HCT116 (cell line): ENCODE data around the gene ATP2B1. TPM values are rescaled to one million over a fixed set of nuclear protein-coding genes. Genes with fewer than 3 reads are reported as not detected.

ENCODE experiments used
- ATAC-seq: fragments of 200-7000 bp; cut with Tn5 transposase; 2 replicates; pipeline ENCODE4 v1.9.1; 2020; ENCODE audit warnings: mild to moderate bottlenecking, moderate library complexity
- BruUV-seq: library from RNA; stranded (reverse); fragments of 400-500 nt; replicated peaks from 2 replicates; lab custom pipeline; 2021; lab: Mats Ljungman, UMichigan
- CTCF ChIA-PET: fragments of 300-600 bp; sonication (Branson Sonifier 250); formaldehyde crosslinking; loops from one replicate; lab custom pipeline; 2021; ENCODE audit warnings: antibody characterized with exemption; lab: Charles Lee
- POLR2A ChIA-PET: fragments of 300-600, 350-600 bp; sonication (Branson Sonifier 250); formaldehyde crosslinking; loops from one replicate; lab custom pipeline; 2021; ENCODE audit warnings: antibody characterized with exemption; lab: Charles Lee
- RAD21 ChIA-PET, 2 experiments: fragments of 300-600 bp; sonication (Branson Sonifier 250); formaldehyde crosslinking; loops; one replicate each; lab custom pipeline; 2023; ENCODE audit warnings: low total read pairs in 2 of 2; ENCODE audit not compliant: uncharacterized antibody in 2 of 2, unreplicated experiment in 2 of 2, low non-redundant PET in 1 of 2; lab: Charles Lee
- DNase-seq: peaks from one replicate; pipeline ENCODE4 v3.0.0-alpha.2; 2010; ENCODE audit warnings: low read depth, low spot score
- H2AFZ ChIP-seq: fragments of 200-600 bp; shearing (Covaris generic), sonication (generic); 2 replicates; pipeline ENCODE4 v1.6.1; 2017; ENCODE audit warnings: low read depth, mixed run types, mixed read lengths, antibody characterized with exemption, low read length; ENCODE audit not compliant: poor library complexity, severe bottlenecking
- H3K27ac ChIP-seq: 2 replicates; pipeline ENCODE4 v1.5.1; 2012; ENCODE audit warnings: low read depth, low read length
- H3K27me3 ChIP-seq: fragments of 200-600 bp; sonication (generic); 2 replicates; pipeline ENCODE4 v1.6.1; 2016; ENCODE audit warnings: mixed run types, low read length, mixed read lengths; ENCODE audit not compliant: insufficient read depth
- H3K36me3 ChIP-seq, 2 experiments: fragments of 200-500 bp in 1 of 2; fragments of 200-600 bp in 1 of 2; sonication (Bioruptor generic) in 1 of 2; sonication (generic) in 1 of 2; 2 replicates each; pipeline versions ENCODE4 v1.5.1 to v1.6.1; 2014 to 2016; ENCODE audit warnings: low read length in 2 of 2, inconsistent platforms in 1 of 2, mixed read lengths in 1 of 2, mixed run types in 1 of 2; ENCODE audit not compliant: insufficient read depth in 2 of 2, control insufficient read depth in 1 of 2
- H3K4me1 ChIP-seq, 2 experiments: fragments of 200-600 bp in 1 of 2; sonication (generic) in 1 of 2; 2 replicates each; pipeline versions ENCODE4 v1.5.1 to v1.6.1; 2012 to 2017; ENCODE audit warnings: low read length in 2 of 2, inconsistent platforms in 1 of 2, mild to moderate bottlenecking in 1 of 2, mixed read lengths in 1 of 2, mixed run types in 1 of 2, moderate library complexity in 1 of 2; ENCODE audit not compliant: insufficient read depth in 2 of 2, control insufficient read depth in 1 of 2
- H3K4me2 ChIP-seq: fragments of 200-600 bp; sonication (generic); 2 replicates; pipeline ENCODE4 v1.6.1; 2017; ENCODE audit warnings: mixed run types, low read length, mixed read lengths
- H3K4me3 ChIP-seq, 2 experiments: fragments of 200-600 bp in 1 of 2; sonication (generic) in 1 of 2; replicated peaks in 1 of 2; 2 replicates each; pipeline ENCODE4 v1.5.1; 2011 to 2016; ENCODE audit warnings: low read length in 2 of 2, control low read depth in 1 of 2, low read depth in 1 of 2, mild to moderate bottlenecking in 1 of 2, mixed read lengths in 1 of 2, mixed run types in 1 of 2
- H3K79me2 ChIP-seq: fragments of 200-600 bp; sonication (generic); 2 replicates; pipeline ENCODE4 v1.6.1; 2017; ENCODE audit warnings: mild to moderate bottlenecking, mixed run types, low read length, moderate library complexity, mixed read lengths; ENCODE audit not compliant: insufficient read depth
- H3K9ac ChIP-seq: fragments of 200-600 bp; sonication (generic); 2 replicates; pipeline ENCODE4 v1.6.1; 2016; ENCODE audit warnings: low read length, mixed read lengths
- H3K9me2 ChIP-seq: fragments of 200-600 bp; sonication (generic), shearing (Covaris generic); 2 replicates; pipeline ENCODE4 v1.6.1; 2017; ENCODE audit warnings: mixed run types, mild to moderate bottlenecking, moderate library complexity; ENCODE audit not compliant: insufficient read depth
- H3K9me3 ChIP-seq, 2 experiments: fragments of 200-500 bp in 1 of 2; fragments of 200-600 bp in 1 of 2; sonication (Bioruptor generic) in 1 of 2; sonication (generic) in 1 of 2; 2 replicates each; pipeline ENCODE4 v1.6.1; 2014 to 2017; ENCODE audit warnings: low read length in 2 of 2, mixed read lengths in 2 of 2, inconsistent platforms in 1 of 2, low read depth in 1 of 2, mild to moderate bottlenecking in 1 of 2, mixed run types in 1 of 2, moderate library complexity in 1 of 2; ENCODE audit not compliant: control insufficient read depth in 1 of 2, insufficient read depth in 1 of 2
- H4K20me1 ChIP-seq: fragments of 200-600 bp; sonication (generic), shearing (Covaris generic); 2 replicates; pipeline ENCODE4 v1.6.1; 2017; ENCODE audit warnings: mixed run types, mild to moderate bottlenecking, moderate library complexity; ENCODE audit not compliant: insufficient read depth
- CTCF ChIP-seq, 3 experiments: fragments of 200-600 bp in 1 of 3; sonication (generic) in 1 of 3; IDR thresholded peaks in 2 of 3; conservative IDR thresholded peaks in 1 of 3; 2 replicates each; pipeline ENCODE4 v1.5.1; 2012 to 2017; ENCODE audit warnings: low read depth in 2 of 3, low read length in 2 of 3, antibody characterized with exemption in 1 of 3, borderline replicate concordance in 1 of 3, control low read depth in 1 of 3, mild to moderate bottlenecking in 1 of 3, mixed read lengths in 1 of 3, mixed run types in 1 of 3, moderate library complexity in 1 of 3; ENCODE audit not compliant: insufficient read depth in 1 of 3
- FOSL1 ChIP-seq: IDR thresholded peaks from 2 replicates; pipeline ENCODE4 v1.6.1; 2012; ENCODE audit warnings: low read depth
- SIN3A ChIP-seq: IDR thresholded peaks from 2 replicates; pipeline ENCODE4 v1.6.1; 2012; ENCODE audit warnings: low read depth
- SP1 ChIP-seq: IDR thresholded peaks from 2 replicates; pipeline ENCODE4 v1.6.1; 2012; ENCODE audit warnings: low read depth
- SRF ChIP-seq: IDR thresholded peaks from 2 replicates; pipeline ENCODE4 v1.6.1; 2012; ENCODE audit warnings: low read depth
- intact Hi-C: fragments of 100-400 bp; cut with micrococcal nuclease; formaldehyde crosslinking; loops from 2 replicates; pipeline ENCODE4 v1.10.0; 2022
- total RNA-seq: library from RNA; stranded (reverse); gene quantifications from one replicate; pipeline ENCODE4 v1.2.1, GENCODE V29; 2021; ENCODE audit not compliant: unreplicated experiment

The ATP2B1 gene
- total RNA-seq, 1 experiment from 2014 or later = 62.4 TPM

DNA sequence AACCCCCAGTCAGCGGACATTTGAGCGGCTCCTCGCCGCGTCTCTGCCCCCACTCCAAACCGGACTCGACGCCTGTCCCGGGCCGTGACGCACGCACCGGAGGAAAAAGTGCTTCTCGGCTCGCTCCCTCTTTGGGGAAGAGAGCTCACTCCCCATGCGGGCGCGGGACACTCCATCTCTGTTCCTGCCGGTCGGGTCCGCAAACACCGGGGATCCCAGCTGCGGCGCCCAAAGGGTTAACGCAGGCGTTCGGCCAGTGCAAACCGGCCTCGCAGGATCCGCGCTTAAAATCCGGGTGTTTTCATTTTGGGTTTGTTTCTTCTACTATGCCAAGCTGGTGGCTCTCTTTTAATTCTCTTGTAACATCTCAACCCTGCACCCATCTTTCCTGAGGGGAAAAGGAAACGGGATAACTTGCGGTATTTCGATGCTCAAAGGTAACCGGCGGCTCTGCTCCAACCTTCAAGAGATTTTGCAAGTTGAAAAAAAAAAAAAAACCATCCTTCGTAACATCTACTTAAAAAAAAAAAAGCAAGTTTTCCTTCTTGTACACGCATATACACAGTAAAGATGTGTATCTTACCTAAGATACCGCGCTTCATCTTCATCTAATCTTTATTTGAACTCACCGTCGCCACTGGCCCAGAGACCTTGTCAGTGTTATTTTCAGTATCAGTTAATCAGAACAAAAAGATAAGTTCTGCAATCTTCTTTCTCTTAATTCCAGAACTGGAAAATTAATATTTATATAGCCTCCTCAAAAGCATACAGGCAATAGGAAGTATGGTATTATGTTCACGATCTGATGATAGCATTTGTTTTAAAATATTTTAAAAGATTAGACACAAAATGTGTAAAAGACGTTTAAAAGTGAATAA lies 1.6 kb upstream of the ATP2B1 start:
- H3K9me2 ChIP-seq = no peaks in the 10 kb centered on the region
- DNase-seq (no peak), ATAC-seq (no peak)
- no peak overlapping the region for H2AFZ ChIP-seq
- intact Hi-C loops = loop anchor here (2.0 to 10.0 kb wide), 2 partner anchors 255 to 381 kb away; no protein-coding TSS in a partner anchor
- H3K4me2 ChIP-seq = peak overlapping the region; percentile 97
- peak overlapping the region; percentile 83 for H3K9ac ChIP-seq
- no peaks in the 10 kb centered on the region for H3K9me3 ChIP-seq
- no peaks in the 10 kb centered on the region for H4K20me1 ChIP-seq
- H3K79me2 ChIP-seq = peaks cover 32% of the 10 kb centered on the region
- H3K36me3 ChIP-seq = no peaks in the 10 kb centered on the region
- no peaks in the 10 kb centered on the region for H3K27me3 ChIP-seq
- CTCF ChIA-PET = no interaction called here
- H3K4me1 ChIP-seq = peaks cover 3 to 24% of the 10 kb centered on the region in 2 experiments; a peak in 3 of 4 replicates
- H3K27ac ChIP-seq = peak overlapping the region; percentile 51; the same call in 1 of the 2 replicates
- RAD21 ChIA-PET = no interaction called here
- TSS peak; percentile 79 for BruUV-seq
- peak overlapping the region; percentile 59 to 76 for H3K4me3 ChIP-seq
- POLR2A ChIA-PET = interaction anchor here (0.6 to 2.6 kb wide), 4 partner anchors 11 to 335 kb away, joined by 3 to 11 read pairs (median 4); no protein-coding TSS in a partner anchor
- no peak for TF ChIP-seq CTCF (IDR thresholded peaks at IDR 0.05 in 2 of 3, conservative IDR thresholded peaks at IDR 0.05 in 1 of 3; ENCODE audit: borderline replicate concordance in 1 of 3, insufficient read depth in 1 of 3, low read depth in 2 of 3, low read length in 2 of 3)
- TF ChIP-seq FOSL1 = no peak
- no peak for TF ChIP-seq SP1
- TF ChIP-seq SIN3A = peak; percentile 24; the same call in 1 of the 2 replicates
- no peak for TF ChIP-seq SRF
